DMS 273 (cell line): ENCODE data around the gene TNIP3.

ENCODE experiments used
- DNase-seq: peaks from one replicate; lab custom pipeline; 2025; ENCODE audit not compliant: unreplicated experiment; lab: John Stamatoyannopoulos, UW

Gene TNIP3

DNA sequence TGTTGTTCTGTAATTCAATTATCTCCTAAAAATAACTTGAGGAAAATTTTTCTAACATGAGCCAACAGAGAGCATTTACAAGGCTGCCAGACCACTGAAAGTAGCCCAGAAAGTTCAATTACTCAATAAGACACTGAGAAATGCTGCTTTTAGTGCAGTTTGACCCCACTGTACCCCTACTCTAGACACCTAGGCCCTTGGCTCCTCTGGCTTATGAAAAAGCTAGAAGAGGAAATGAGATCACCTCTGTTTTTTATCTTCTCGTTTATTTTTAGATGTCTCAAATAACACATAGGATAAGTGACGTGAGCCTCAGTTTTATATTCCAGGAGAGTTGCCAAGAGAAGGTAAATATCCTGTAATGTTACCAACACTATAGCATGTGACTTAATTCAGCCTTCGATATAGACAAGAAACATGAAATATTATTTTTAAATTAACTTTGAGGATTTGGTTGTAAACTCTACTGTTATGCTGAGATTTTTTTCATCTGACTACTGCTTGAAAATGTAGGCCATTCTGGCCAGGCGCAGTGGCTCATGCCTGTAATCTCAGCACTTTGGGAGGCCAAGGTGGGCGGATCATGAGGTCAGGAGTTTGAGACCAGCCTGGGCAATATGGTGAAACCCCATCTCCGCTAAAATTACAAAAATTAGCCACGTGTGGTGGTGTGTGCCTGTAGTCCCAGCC lies 24.4 kb downstream of the TNIP3 start:
- no peak for DNase-seq

GRCh38 chr4:121138039-121138825 lies 25.9 kb downstream of the TNIP3 start:
- DNase-seq, result no peak

DNA sequence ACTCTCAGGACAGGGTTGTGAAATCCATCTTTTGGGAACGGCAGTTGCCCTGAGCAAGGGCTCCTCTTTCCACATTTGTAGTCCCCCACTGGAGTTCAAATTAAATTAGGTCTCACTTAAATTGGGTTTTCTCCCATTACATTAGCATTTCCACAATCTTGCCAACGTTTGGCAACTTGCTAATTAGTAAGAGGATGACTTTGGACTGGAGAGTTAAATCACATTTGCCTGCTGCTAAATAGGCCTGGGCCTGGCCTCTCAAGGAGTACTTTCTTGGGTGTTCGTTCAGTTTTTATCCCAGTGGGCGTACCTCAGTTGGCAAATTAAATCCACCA lies 33.8 kb downstream of the TNIP3 start:
- no peak for DNase-seq

DNA sequence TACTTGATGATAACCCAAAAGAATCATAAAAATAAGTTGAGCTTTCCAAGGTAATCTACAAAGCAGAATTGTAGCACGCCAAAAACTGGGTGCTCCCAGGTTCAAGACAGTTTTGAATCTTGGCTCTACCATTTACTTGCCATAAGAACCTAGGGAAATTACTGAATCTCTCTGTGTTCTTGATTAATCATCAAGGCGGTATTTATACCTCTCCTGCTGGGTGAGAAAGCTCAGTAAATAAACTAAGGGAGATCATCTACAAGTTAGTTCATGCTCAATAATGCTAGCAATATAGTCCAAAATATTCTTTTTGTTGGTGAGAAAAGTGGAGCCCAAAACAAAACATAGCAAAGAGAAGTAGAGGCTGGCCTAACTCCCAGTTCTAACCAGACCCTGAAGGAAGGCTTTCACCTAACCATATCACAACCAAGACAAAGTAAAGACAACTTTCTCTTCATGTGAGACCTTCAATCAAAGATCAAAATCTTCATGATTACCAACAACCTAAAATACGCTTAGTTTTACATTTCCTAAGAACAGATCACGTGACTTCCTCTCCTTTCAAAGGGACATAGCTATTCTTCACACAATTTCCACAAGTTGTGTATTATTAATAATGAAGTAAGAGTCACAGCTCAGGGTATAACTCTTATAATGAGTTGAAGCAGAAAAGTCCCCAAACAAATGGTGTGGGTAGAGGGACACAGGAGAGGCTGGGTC lies 34.4 kb downstream of the TNIP3 start:
- no peak for DNase-seq

GRCh38 chr4:121127100-121127499 lies 37.0 kb downstream of the TNIP3 start:
- DNase-seq, result no peak

GRCh38 chr4:121126449-121127006 lies 37.6 kb downstream of the TNIP3 start:
- DNase-seq, result no peak

GRCh38 chr4:121125498-121125885 lies 38.6 kb downstream of the TNIP3 start:
- DNase-seq, result no peak

DNA sequence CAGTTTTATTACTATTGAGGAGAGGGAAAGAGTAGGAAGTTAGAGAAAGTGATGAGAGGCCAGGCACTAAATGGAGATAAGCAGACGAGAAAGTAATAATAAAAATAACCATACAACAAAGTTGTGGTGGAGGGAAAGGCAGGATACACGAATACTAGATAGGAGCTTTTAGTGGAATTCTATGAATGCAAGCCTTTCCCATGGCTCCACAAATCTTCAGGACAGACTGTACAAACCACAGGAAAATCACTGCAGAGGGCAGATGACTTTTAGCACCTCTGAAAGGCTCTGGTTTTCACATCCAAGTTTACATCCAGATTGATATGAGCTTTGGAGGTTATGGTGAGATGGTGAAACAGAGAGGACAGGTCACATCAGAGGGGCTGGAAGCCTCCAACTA lies 41.5 kb downstream of the TNIP3 start:
- no peak for DNase-seq

DNA sequence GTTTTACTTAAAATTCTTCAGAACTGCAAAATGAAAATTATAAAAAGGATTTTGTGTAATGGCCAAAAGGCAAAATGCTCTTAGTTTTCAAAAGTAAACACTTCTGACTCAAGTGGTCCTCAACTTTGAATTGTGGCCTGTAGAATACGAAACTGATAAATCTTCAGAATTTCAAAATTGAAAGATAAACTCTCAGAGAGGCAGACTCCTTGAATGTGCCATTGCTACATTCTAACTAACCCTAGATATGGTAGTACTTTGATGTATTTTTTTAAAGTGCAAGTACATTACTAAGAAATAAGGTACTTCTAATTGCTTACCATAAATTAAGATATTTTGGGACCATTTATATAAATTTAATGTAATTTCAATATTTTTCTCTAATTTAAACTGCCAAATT lies 44.4 kb downstream of the TNIP3 start:
- DNase-seq, result no peak

- no peak for DNase-seq
Measured at GRCh38 chr4:121118344-121118743, 45.8 kb downstream of the TNIP3 start.

DNA sequence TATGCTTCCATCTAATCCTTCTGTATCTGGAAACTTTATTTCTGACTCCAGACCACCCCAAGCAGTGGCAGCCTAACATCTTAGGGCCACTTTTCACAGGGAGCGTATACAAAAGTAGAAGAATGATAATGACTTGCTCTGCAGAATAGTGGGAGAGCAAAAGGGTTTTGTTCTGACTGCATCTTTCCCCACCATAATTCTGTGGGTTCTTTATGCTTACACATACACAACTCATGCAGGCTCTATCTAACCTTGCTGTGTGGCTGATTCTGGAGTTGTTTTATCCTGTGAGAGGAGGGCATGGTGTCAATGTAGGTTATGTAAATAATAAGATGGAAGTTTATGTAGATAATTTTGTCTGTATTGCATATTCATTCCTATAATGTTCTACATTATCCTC lies 49.4 kb downstream of the TNIP3 start:
- no peak for DNase-seq

- DNase-seq, result peak; percentile 0
Measured at GRCh38 chr4:121112530-121112929, 51.6 kb downstream of the TNIP3 start.

GRCh38 chr4:121108557-121108956 lies 55.6 kb downstream of the TNIP3 start:
- DNase-seq, result no peak

DNA sequence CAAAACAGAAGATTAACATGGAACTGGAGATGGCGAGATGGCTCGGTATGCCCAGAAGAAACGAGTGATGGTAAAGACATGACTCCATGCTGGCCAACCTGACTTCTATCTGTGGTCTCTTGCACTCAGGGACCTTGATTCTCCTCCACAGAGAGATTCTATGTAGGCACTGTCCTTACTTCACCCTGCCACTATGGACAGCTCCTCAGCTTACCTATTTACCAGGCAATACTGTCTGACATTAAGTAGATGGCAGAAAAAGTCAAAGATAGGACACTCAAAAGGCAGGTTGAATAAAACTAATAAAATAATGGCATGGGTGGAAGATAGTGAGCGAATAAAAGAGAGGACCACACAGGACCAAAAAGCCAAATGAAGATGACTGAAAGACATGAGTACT lies 56.6 kb downstream of the TNIP3 start:
- no peak for DNase-seq

DNA sequence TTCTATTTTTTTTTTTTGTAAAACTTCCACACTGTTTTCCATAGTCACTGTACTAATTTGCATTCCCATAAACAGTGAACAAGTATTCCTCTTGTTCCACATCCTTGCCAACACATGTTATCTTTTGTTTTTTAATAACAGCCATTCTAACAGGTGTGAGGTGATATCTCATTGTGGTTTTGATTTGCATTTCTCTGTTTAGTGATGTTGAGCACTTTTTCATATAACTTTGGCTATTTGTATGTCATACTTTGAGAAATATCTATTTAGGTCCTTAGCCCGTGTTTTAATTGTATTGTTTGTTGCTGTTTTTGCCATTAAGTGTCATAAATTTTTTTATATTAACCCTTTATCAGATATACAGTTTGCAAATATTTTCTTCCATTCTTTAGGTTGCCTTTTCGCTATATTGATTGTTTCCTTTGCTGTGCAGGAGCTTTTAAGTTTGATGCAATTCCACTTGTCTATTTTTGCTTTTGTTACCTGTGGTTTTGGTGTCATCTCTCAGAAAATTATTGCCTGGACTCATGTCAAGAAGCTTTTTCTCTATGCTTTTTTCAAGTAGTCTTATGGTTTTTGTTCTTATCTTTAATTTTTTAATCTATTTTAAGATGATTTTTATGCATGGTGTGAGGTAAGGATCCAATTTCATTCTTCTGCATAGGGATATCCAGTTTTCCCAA lies 63.9 kb downstream of the TNIP3 start:
- no peak for DNase-seq

GRCh38 chr4:121098266-121098665 lies 65.9 kb downstream of the TNIP3 start:
- DNase-seq, result no peak

DNA sequence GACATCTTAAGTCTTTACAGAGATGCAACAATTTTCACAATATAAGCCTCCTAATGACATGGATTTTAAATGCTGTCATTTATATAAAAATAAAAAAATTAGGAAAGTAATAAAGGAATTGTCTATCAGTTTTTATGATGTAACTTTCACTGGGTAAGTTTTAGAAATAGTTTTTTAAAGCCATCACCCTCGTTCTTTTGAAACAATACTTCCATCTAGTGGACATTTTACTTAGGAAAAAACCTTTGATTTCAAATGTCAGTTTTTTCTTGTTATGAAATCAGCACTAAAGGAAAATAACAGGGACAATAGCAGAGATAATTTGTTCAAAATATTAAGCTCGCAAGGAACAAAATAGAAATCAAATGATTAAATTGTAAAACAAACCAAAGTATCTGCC lies 67.5 kb downstream of the TNIP3 start:
- DNase-seq, result peak; percentile 39

DNA sequence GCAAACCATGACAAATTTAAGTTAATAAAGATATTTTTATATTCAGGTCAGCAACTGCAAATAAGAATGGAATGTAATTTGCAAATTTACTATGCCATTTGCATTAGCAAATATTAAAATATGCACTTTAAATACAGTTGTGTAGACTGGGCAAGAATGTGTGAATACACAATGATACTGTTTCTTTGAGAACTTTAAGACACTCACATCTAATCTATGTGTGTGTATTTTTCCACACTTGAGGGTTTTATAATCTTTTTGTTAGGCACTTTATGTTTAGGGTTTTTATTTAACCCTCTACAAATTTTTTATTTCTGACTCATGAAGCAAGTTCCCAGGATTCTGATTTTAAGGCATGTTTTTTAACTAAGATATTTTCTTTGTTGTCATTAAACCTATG lies 67.9 kb downstream of the TNIP3 start:
- no peak for DNase-seq

GRCh38 chr4:121094297-121094966 lies 69.7 kb downstream of the TNIP3 start:
- DNase-seq, result no peak

GRCh38 chr4:121093261-121093660 lies 70.9 kb downstream of the TNIP3 start:
- no peak for DNase-seq

GRCh38 chr4:121091941-121092340 lies 72.2 kb downstream of the TNIP3 start:
- DNase-seq, result no peak
